Measurements from ENCODE around the gene COX6A2. TPM values are rescaled to one million over a fixed set of nuclear protein-coding genes. Genes with fewer than 3 reads are reported as not detected.

The COX6A2 gene
- total and polyA plus RNA-seq, 4 donors: 0.84 to 36.7 (median 8.0) TPM; not detected in 1

- H3K9ac ChIP-seq (ENCODE audit: low read depth in 1 of 2, low read length in 2 of 2): no peak overlapping the region
- H3K27me3 ChIP-seq (ENCODE audit: control insufficient read depth in 4 of 4, insufficient read depth in 4 of 4, low read length in 3 of 4): no peaks in the 10 kb centered on the region
- no peaks in the 10 kb centered on the region for H3K9me3 ChIP-seq (ENCODE audit: control insufficient read depth in 4 of 4, low read length in 3 of 4)
- DNase-seq (ENCODE audit: low spot score): no peak
- no peak overlapping the region for H3K27ac ChIP-seq (ENCODE audit: low read depth in 1 of 2, low read length in 2 of 2)
- TF ChIP-seq RAD21 (IDR thresholded peaks at IDR 0.05) (peak in 1 of 2 donors; percentile 11), CTCF (IDR thresholded peaks at IDR 0.05; ENCODE audit: low read depth, low read length, missing input control) (no peak)
- H3K4me1 ChIP-seq (ENCODE audit: control insufficient read depth in 4 of 4, insufficient read depth in 4 of 4, low read length in 3 of 4): peaks cover 20 to 56% (median 41%) of the 10 kb centered on the region in 4 donors
- no peak overlapping the region for H3K4me3 ChIP-seq (ENCODE audit: low read depth in 1 of 3, low read length in 3 of 3)
- no peaks in the 10 kb centered on the region for H3K36me3 ChIP-seq (ENCODE audit: control insufficient read depth in 4 of 4, insufficient read depth in 3 of 4, low read depth in 1 of 4, low read length in 3 of 4)
- WGBS: 79% methylated on average over 17 of the region's 17 CpGs
Measured at GRCh38 chr16:31455601-31456314, 27.6 kb upstream of the COX6A2 start.

- WGBS: 54% methylated on average over 20 of the region's 20 CpGs
- H3K36me3 ChIP-seq (ENCODE audit: control insufficient read depth in 4 of 4, insufficient read depth in 3 of 4, low read depth in 1 of 4, low read length in 3 of 4): no peaks in the 10 kb centered on the region
- H3K27me3 ChIP-seq (ENCODE audit: control insufficient read depth in 4 of 4, insufficient read depth in 4 of 4, low read length in 3 of 4): no peaks in the 10 kb centered on the region
- DNase-seq (ENCODE audit: low spot score): no peak
- no peak overlapping the region for H3K27ac ChIP-seq (ENCODE audit: low read depth in 1 of 2, low read length in 2 of 2)
- peaks cover 18 to 48% (median 31%) of the 10 kb centered on the region in 4 donors for H3K4me1 ChIP-seq (ENCODE audit: control insufficient read depth in 4 of 4, insufficient read depth in 4 of 4, low read length in 3 of 4)
- no peaks in the 10 kb centered on the region for H3K9me3 ChIP-seq (ENCODE audit: control insufficient read depth in 4 of 4, low read length in 3 of 4)
- H3K9ac ChIP-seq (ENCODE audit: low read depth in 1 of 2, low read length in 2 of 2): no peak overlapping the region
- no peak overlapping the region for H3K4me3 ChIP-seq (ENCODE audit: low read depth in 1 of 3, low read length in 3 of 3)
- TF ChIP-seq HNF4A (conservative IDR thresholded peaks at IDR 0.05) (peak in 1 of 2 donors; percentile 15), YY1 (IDR thresholded peaks at IDR 0.05) (peak; percentile 11), ZBTB33 (IDR thresholded peaks at IDR 0.05) (no peak)
Measured at GRCh38 chr16:31453255-31454204, 25.4 kb upstream of the COX6A2 start.

- H3K9me3 ChIP-seq (ENCODE audit: control insufficient read depth in 4 of 4, low read length in 3 of 4): no peaks in the 10 kb centered on the region
- H3K27ac ChIP-seq (ENCODE audit: low read depth in 1 of 2, low read length in 2 of 2): peak overlapping the region in 1 of 2 donors; percentile 21
- TF ChIP-seq RXRA (IDR thresholded peaks at IDR 0.05): no peak
- no peak for TF ChIP-seq EGR1 (IDR thresholded peaks at IDR 0.05; ENCODE audit: low read depth in 2 of 2)
- no peak for TF ChIP-seq YY1 (IDR thresholded peaks at IDR 0.05)
- DNase-seq (ENCODE audit: low spot score): no peak
- no peaks in the 10 kb centered on the region for H3K36me3 ChIP-seq (ENCODE audit: control insufficient read depth in 4 of 4, insufficient read depth in 3 of 4, low read depth in 1 of 4, low read length in 3 of 4)
- no peak overlapping the region for H3K4me3 ChIP-seq (ENCODE audit: low read depth in 1 of 3, low read length in 3 of 3)
- H3K27me3 ChIP-seq (ENCODE audit: control insufficient read depth in 4 of 4, insufficient read depth in 4 of 4, low read length in 3 of 4): no peaks in the 10 kb centered on the region
- H3K9ac ChIP-seq (ENCODE audit: low read depth in 1 of 2, low read length in 2 of 2): no peak overlapping the region
- peaks cover 17 to 43% (median 28%) of the 10 kb centered on the region in 4 donors for H3K4me1 ChIP-seq (ENCODE audit: control insufficient read depth in 4 of 4, insufficient read depth in 4 of 4, low read length in 3 of 4)
- 69% methylated on average over 3 of the region's 3 CpGs for WGBS
Measured at GRCh38 chr16:31452631-31453106, 24.5 kb upstream of the COX6A2 start.

All from liver (tissue), 9 donors.